Measurements from ENCODE around the gene BBS4. TPM values are rescaled to one million over a fixed set of nuclear protein-coding genes. Genes with fewer than 3 reads are reported as not detected.

BBS4 gene
- total RNA-seq, 2 experiments from 2014 or later = 10.0 to 13.1 TPM

DNA sequence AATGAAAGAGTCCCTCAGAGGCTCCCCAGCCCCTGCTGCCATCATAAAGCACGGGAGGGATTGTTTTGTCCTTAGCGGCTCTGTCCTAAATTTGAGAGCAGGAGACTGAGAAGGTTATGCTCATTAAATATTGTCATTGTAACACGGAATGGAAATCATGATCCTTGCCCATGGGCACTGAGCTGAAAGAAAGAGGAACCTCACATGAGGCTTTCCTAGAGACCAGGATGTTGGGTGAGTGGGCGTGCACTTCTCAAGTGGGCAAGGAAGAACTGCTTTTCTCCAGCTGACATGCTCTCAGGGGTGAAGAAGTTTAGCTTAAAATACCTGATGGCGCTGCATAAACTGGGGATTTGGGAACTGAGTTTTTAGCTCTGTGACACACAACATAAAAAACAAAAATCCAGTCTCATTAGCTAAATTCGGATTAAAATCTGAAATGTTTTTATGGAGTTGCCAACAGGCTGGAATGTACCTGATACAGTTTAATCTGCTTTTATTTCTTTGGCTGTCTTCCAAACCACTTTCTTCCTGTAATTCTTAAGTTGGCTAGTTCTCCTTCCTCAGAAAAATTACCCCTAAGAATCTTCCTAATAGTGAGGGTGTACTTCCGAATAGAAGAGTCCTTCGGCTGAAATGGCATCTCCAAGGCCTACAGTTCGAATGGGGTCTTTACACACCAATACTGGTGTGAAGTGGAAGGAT is 65.9 kb downstream of the BBS4 start:
- ChIA-PET CTCF (interaction anchor here (1.0 to 1.5 kb wide), 4 partner anchors 9 to 28 kb away, joined by 3 read pairs; no protein-coding TSS in a partner anchor), POLR2A (no interaction called here)
- H3K4me1 Mint-ChIP-seq = peaks cover 25% of the 10 kb centered on the region
- DNase-seq = no peak
- H3K9me3 Mint-ChIP-seq = no peaks in the 10 kb centered on the region
- H3K27me3 Mint-ChIP-seq = no peaks in the 10 kb centered on the region
- H3K4me3 Mint-ChIP-seq = no peak overlapping the region
- H3K36me3 Mint-ChIP-seq (ENCODE audit: low read depth) = peaks cover 64% of the 10 kb centered on the region
- H3K27ac Mint-ChIP-seq = no peak overlapping the region

DNA sequence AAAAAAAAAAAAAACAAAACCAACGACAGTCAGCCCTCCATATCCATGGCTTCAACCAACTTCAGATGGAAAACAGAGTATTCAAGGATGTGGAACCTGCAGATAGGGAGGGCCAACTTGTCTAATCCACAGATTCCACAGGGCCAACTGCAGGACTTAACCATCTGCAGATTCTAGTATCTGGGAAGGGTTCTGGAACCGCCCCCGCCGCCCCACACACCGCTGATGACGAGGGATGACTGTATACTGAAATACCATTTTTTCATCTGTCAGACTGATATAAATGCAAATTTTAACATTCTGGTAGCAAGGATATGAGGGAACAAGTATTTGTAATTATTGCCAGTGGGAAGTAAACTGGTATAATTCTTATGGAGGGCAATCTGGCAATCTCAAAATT is 68.1 kb downstream of the BBS4 start:
- DNase-seq = no peak
- H3K27me3 Mint-ChIP-seq = no peaks in the 10 kb centered on the region
- H3K4me1 Mint-ChIP-seq = peaks cover 34% of the 10 kb centered on the region
- POLR2A ChIA-PET = no interaction called here
- peaks cover 73% of the 10 kb centered on the region for H3K36me3 Mint-ChIP-seq (ENCODE audit: low read depth)
- CTCF ChIA-PET = interaction anchor here (0.7 to 1.9 kb wide), 2 partner anchors 10 to 17 kb away, joined by 3 to 5 read pairs; no protein-coding TSS in a partner anchor
- no peak overlapping the region for H3K4me3 Mint-ChIP-seq
- H3K27ac Mint-ChIP-seq = no peak overlapping the region
- no peaks in the 10 kb centered on the region for H3K9me3 Mint-ChIP-seq

DNA sequence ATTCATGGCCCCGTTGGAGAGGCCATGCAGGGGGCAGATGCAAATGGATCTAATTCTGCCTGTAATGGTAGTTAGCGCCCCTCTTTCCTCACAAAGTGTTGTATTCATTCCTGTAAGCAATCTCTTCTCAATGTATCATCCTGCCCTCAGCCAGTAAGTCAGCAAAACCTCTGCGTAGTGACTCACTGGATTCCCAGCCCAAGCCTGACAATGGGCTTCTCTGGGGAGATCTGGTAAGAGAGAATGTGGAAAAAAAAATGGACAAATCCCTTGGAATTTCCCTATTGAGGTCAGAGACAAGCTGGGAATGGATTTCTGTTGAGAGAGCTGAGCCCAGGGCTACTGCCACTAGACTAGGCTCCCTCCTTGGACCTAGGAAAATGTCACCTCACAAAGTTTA is 72.2 kb downstream of the BBS4 start:
- Mint-ChIP-seq H3K27me3 (no peaks in the 10 kb centered on the region), H3K4me1 (peaks cover 24% of the 10 kb centered on the region), H3K9me3 (no peaks in the 10 kb centered on the region), H3K36me3 (ENCODE audit: low read depth) (peaks cover 73% of the 10 kb centered on the region), H3K4me3 (no peak overlapping the region), H3K27ac (no peak overlapping the region)
- POLR2A ChIA-PET = no interaction called here
- no peak for DNase-seq
- CTCF ChIA-PET = no interaction called here

DNA sequence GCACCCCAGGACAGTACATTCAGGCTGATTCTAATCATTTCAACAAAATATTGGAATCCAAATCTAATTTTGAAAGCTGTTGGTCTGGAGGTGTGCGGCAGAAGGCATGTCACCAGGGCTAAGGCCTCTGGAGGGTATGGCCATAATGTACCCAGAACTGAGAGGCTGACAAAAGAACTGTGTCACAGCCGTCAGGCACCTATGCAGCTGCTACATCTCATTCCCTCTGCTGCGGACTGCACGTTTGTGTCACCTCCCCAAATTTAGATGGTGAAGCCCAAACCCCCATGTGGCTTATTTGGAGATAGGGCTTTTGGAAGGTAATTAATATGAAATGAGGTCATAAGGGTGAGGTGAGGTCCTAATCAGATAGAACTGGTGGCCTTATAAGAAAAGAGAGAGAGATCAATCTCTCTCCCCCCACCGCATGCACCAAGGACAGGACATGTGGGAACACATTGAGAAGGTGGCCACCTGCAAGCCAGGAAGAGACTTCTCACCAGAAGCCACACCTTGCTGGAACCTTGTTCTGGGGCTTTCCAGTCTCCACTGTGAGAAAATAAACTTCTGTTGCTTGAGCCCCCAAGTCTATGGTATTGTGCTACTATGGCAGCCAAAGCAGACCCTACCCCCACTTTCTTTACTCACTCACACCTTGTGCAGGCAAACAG is 74.7 kb downstream of the BBS4 start:
- Mint-ChIP-seq H3K27ac (no peak overlapping the region), H3K4me3 (no peak overlapping the region), H3K4me1 (peaks cover 32% of the 10 kb centered on the region), H3K36me3 (ENCODE audit: low read depth) (peaks cover 69% of the 10 kb centered on the region), H3K9me3 (peaks cover 4% of the 10 kb centered on the region), H3K27me3 (no peaks in the 10 kb centered on the region)
- CTCF ChIA-PET = interaction anchor here (0.6 kb wide), 2 partner anchors 18 to 39 kb away, joined by 3 read pairs; no protein-coding TSS in a partner anchor
- POLR2A ChIA-PET = no interaction called here
- DNase-seq = no peak

DNA sequence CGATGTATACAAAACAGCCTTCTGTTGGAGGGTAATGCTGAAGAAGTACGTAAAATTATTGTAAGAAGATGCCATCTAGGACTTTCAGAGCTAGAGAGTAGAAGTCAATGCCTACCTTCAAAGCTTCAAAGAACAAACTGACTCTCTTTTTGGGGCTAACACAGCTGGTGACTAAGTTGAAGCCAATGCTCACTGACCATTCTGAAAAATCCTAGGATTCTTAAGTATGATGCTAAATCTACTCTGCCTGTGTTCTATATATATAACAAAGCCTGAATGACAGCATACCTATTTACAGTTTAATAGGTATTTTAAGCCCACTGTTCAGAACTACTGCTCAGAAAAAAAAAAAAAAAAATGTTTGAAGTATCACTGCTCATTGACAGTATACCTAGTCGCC is 78.6 kb downstream of the BBS4 start:
- Mint-ChIP-seq H3K4me3 (no peak overlapping the region), H3K27ac (no peak overlapping the region), H3K9me3 (peaks cover 22% of the 10 kb centered on the region), H3K36me3 (ENCODE audit: low read depth) (peaks cover 69% of the 10 kb centered on the region), H3K27me3 (no peaks in the 10 kb centered on the region), H3K4me1 (peaks cover 20% of the 10 kb centered on the region)
- ChIA-PET POLR2A (interaction anchor here (0.6 kb wide), 1 partner anchor 12 kb away, joined by 3 read pairs; no protein-coding TSS in a partner anchor), CTCF (interaction anchor here (0.6 to 2.2 kb wide), 4 partner anchors 8 to 291 kb away, joined by 3 to 6 read pairs (median 4); no protein-coding TSS in a partner anchor)
- no peak for DNase-seq

- ChIA-PET POLR2A (no interaction called here), CTCF (interaction anchor here (1.3 to 2.2 kb wide), 2 partner anchors 10 to 19 kb away, joined by 5 to 6 read pairs; no protein-coding TSS in a partner anchor)
- Mint-ChIP-seq H3K4me1 (peaks cover 20% of the 10 kb centered on the region), H3K4me3 (no peak overlapping the region), H3K27ac (no peak overlapping the region), H3K36me3 (ENCODE audit: low read depth) (peaks cover 73% of the 10 kb centered on the region), H3K27me3 (no peaks in the 10 kb centered on the region), H3K9me3 (peaks cover 22% of the 10 kb centered on the region)
- no peak for DNase-seq
These were observed 80.0 kb downstream of the BBS4 start for GRCh38 chr15:72766025-72766424.

DNA sequence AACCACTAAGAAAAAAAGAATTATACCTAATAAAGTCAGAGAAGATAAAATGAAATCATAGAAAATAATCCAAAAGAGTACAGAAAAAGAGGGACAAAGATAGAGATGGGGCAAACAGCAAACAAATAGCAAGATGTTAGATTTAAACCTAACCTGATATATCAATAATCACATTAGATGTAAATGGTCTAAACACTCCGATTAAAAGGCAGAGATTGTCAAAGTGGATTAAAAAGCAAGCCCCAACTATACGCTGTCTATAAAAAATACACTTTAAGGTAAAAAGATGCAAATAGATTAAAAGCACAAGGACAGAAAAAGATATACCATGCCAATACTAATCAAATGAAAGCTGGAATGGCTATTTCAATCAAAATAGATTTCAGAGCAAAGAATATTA is 80.8 kb downstream of the BBS4 start:
- ChIA-PET CTCF (interaction anchor here (1.3 kb wide), 1 partner anchor 18 kb away, joined by 5 read pairs; no protein-coding TSS in a partner anchor), POLR2A (no interaction called here)
- Mint-ChIP-seq H3K27me3 (no peaks in the 10 kb centered on the region), H3K9me3 (peaks cover 22% of the 10 kb centered on the region), H3K27ac (no peak overlapping the region), H3K36me3 (ENCODE audit: low read depth) (peaks cover 76% of the 10 kb centered on the region), H3K4me1 (peaks cover 17% of the 10 kb centered on the region), H3K4me3 (no peak overlapping the region)
- no peak for DNase-seq

- DNase-seq = no peak
- Mint-ChIP-seq H3K27me3 (no peaks in the 10 kb centered on the region), H3K36me3 (ENCODE audit: low read depth) (peaks cover 83% of the 10 kb centered on the region), H3K9me3 (peaks cover 18% of the 10 kb centered on the region), H3K4me3 (no peak overlapping the region), H3K27ac (no peak overlapping the region), H3K4me1 (peaks cover 26% of the 10 kb centered on the region)
- CTCF ChIA-PET = interaction anchor here (0.6 kb wide), 1 partner anchor 17 kb away, joined by 3 read pairs; no protein-coding TSS in a partner anchor
- POLR2A ChIA-PET = no interaction called here
These were observed 84.8 kb downstream of the BBS4 start for GRCh38 chr15:72770673-72771328.

- no peak for DNase-seq
- Mint-ChIP-seq H3K27me3 (no peaks in the 10 kb centered on the region), H3K27ac (no peak overlapping the region), H3K4me1 (peaks cover 31% of the 10 kb centered on the region), H3K36me3 (ENCODE audit: low read depth) (peaks cover 82% of the 10 kb centered on the region), H3K4me3 (no peak overlapping the region), H3K9me3 (peaks cover 18% of the 10 kb centered on the region)
- CTCF ChIA-PET = interaction anchor here (0.6 to 1.1 kb wide), 2 partner anchors 18 to 35 kb away, joined by 3 read pairs; no protein-coding TSS in a partner anchor
- POLR2A ChIA-PET = no interaction called here
These were observed 85.3 kb downstream of the BBS4 start for GRCh38 chr15:72771329-72771725.

DNA sequence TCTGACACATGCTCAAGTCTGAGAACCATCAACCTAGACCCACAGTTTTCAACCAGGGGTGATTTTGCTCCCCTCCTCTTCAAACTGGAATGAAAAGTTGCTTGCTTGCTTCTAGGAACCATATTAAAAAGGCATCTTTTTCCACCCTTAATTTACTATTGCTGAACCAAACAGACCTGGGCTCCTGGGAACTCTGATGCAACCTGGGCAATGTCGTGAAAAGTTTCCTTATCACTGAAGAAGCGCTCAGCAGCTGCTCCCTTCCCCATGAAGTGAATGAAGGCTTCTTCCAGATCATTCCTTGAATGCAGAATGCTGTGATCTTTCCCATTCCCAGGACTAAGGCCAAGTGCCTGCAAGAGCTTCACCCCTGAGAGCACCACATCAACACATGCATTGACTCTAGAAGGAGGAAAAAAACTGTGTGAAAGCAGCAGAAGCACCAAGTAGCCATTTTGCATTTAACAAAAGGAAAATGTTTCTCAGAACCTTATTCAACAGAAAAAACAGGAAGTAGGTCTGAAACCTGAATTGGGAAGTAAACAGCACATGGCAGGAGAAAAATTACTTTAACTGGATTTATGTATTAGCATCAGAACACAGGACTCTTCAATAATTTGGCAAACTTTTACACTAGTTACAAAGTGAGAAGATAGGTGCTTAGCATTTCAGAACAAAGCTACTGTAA is 88.8 kb downstream of the BBS4 start:
- H3K27me3 Mint-ChIP-seq = no peaks in the 10 kb centered on the region
- H3K27ac Mint-ChIP-seq = peak overlapping the region; percentile 47
- no peaks in the 10 kb centered on the region for H3K9me3 Mint-ChIP-seq
- ChIA-PET CTCF (interaction anchor here (1.6 kb wide), 1 partner anchor 10 kb away, joined by 3 read pairs; no protein-coding TSS in a partner anchor), POLR2A (no interaction called here)
- no peak for DNase-seq
- H3K36me3 Mint-ChIP-seq (ENCODE audit: low read depth) = peaks cover 71% of the 10 kb centered on the region
- no peak overlapping the region for H3K4me3 Mint-ChIP-seq
- peaks cover 50% of the 10 kb centered on the region for H3K4me1 Mint-ChIP-seq

GRCh38 chr15:72778796-72779195 is 92.8 kb downstream of the BBS4 start:
- no peaks in the 10 kb centered on the region for H3K9me3 Mint-ChIP-seq
- H3K36me3 Mint-ChIP-seq (ENCODE audit: low read depth) = peaks cover 63% of the 10 kb centered on the region
- H3K4me1 Mint-ChIP-seq = peaks cover 60% of the 10 kb centered on the region
- no peak for DNase-seq
- ChIA-PET POLR2A (interaction anchor here (0.6 kb wide), 1 partner anchor 90 kb away, joined by 3 read pairs; no protein-coding TSS in a partner anchor), CTCF (no interaction called here)
- H3K27ac Mint-ChIP-seq = no peak overlapping the region
- no peak overlapping the region for H3K4me3 Mint-ChIP-seq
- no peaks in the 10 kb centered on the region for H3K27me3 Mint-ChIP-seq

DNA sequence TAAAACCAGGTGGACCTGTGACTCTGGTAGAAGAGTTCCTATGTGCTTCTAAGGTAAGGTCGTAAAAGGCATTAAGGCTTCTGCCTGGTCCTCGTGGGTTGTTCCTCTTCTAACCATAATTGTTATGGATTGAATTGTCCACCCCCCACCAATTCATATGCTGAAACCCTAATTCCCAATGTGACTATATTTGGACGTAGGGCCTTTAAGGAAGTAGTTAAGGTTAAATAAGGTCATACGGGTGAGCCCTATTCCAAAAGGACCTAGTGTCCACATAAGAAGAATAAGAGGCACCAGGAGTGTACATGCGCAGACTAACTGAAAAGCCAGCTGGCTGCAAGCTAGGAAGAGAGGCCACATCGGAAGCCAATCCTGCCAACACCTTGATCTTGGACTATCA is 95.6 kb downstream of the BBS4 start:
- ChIA-PET POLR2A (no interaction called here), CTCF (no interaction called here)
- Mint-ChIP-seq H3K36me3 (ENCODE audit: low read depth) (peaks cover 43% of the 10 kb centered on the region), H3K4me3 (peak overlapping the region; percentile 89), H3K4me1 (peaks cover 61% of the 10 kb centered on the region), H3K9me3 (no peaks in the 10 kb centered on the region), H3K27ac (no peak overlapping the region), H3K27me3 (no peaks in the 10 kb centered on the region)
- no peak for DNase-seq

Data from activated CD4-positive, alpha-beta T cell treated with anti-CD3 and anti-CD28 coated beads, Interleukin-2, amount 10 ng/mL, durations not matched to agents 7 days and 5 days (primary cell).